ENCODE results near the gene DDX24.

DNA sequence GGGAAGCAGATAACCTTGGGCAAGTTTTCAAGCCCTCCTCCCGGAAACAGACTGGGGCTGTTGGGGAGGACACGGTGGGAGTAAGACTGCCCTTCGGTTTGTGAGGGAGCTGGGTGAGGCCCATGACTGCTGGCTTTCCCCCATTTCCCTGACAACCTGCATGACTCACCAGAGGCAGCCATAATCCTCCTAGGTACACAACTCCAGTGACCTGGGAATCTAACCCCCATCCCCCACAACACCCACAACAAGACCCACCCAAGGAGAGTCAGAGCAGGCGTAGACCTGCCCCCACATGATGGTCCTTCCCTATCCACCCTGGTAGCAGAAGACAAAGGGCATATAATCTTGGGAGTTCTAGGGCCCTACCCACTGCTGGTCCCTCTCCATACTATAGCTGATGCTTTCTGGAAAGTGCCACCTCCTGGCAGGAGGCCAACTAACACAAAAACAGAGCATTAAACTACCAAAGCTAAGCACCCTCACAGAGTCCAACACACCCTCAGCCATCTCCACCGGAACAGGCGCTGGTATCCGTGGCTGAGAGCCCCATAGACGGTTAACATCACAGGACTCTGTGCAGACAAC is 14.8 kb downstream of the DDX24 start:
- TF ChIP-seq EZH2phosphoT487 (IDR thresholded peaks at IDR 0.05; ENCODE audit: borderline replicate concordance, low read length), result no peak
- TF ChIP-seq, protein P1, sequence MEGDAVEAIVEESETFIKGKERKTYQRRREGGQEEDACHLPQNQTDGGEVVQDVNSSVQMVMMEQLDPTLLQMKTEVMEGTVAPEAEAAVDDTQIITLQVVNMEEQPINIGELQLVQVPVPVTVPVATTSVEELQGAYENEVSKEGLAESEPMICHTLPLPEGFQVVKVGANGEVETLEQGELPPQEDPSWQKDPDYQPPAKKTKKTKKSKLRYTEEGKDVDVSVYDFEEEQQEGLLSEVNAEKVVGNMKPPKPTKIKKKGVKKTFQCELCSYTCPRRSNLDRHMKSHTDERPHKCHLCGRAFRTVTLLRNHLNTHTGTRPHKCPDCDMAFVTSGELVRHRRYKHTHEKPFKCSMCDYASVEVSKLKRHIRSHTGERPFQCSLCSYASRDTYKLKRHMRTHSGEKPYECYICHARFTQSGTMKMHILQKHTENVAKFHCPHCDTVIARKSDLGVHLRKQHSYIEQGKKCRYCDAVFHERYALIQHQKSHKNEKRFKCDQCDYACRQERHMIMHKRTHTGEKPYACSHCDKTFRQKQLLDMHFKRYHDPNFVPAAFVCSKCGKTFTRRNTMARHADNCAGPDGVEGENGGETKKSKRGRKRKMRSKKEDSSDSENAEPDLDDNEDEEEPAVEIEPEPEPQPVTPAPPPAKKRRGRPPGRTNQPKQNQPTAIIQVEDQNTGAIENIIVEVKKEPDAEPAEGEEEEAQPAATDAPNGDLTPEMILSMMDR (IDR thresholded peaks at IDR 0.05; ENCODE audit: low read depth, low read length, poor library complexity, severe bottlenecking), result no peak

All from DOHH2 (cell line).